EH (cell line): ENCODE data around the gene HIPK3.
"Not testable (repeated sequence)": the region's sequence is repeated elsewhere in the genome, so short reads cannot be mapped to it uniquely, and the experiment has no call there.

Experiments used
- DNase-seq: peaks from one replicate; pipeline ENCODE4 v3.0.0-alpha.2; 2015; ENCODE audit warnings: low read depth

Gene HIPK3

GRCh38 chr11:33258631-33259205 is 1.5 kb downstream of the HIPK3 start:
- DNase-seq, result peak; percentile 51

GRCh38 chr11:33259869-33260268 is 2.7 kb downstream of the HIPK3 start:
- no peak for DNase-seq

GRCh38 chr11:33261350-33261749 is 4.2 kb downstream of the HIPK3 start:
- DNase-seq, result not testable (repeated sequence)

- peak; percentile 60 for DNase-seq
Observed at GRCh38 chr11:33262011-33262645, 4.9 kb downstream of the HIPK3 start.

GRCh38 chr11:33263549-33263948 is 6.4 kb downstream of the HIPK3 start:
- no peak for DNase-seq

- no peak for DNase-seq
Observed at GRCh38 chr11:33264926-33265325, 7.7 kb downstream of the HIPK3 start.

- peak; percentile 62 for DNase-seq
Observed at GRCh38 chr11:33266393-33267215, 9.4 kb downstream of the HIPK3 start.

GRCh38 chr11:33268945-33269540 is 11.9 kb downstream of the HIPK3 start:
- peak; percentile 47 for DNase-seq

- DNase-seq, result no peak
Observed at GRCh38 chr11:33269822-33270221, 12.6 kb downstream of the HIPK3 start.

- no peak for DNase-seq
Observed at GRCh38 chr11:33271059-33271458, 13.9 kb downstream of the HIPK3 start.

- DNase-seq, result no peak
Observed at GRCh38 chr11:33272338-33273107, 15.3 kb downstream of the HIPK3 start.

- DNase-seq, result no peak
Observed at GRCh38 chr11:33273656-33274055, 16.5 kb downstream of the HIPK3 start.

GRCh38 chr11:33280411-33280810 is 23.2 kb downstream of the HIPK3 start:
- DNase-seq, result no peak

GRCh38 chr11:33281758-33282157 is 24.6 kb downstream of the HIPK3 start:
- DNase-seq, result no peak

- DNase-seq, result no peak
Observed at GRCh38 chr11:33284818-33285217, 27.6 kb downstream of the HIPK3 start.

- no peak for DNase-seq
Observed at GRCh38 chr11:33290319-33290718, 33.1 kb downstream of the HIPK3 start.

GRCh38 chr11:33291004-33291777 is 34.0 kb downstream of the HIPK3 start:
- peak; percentile 31 for DNase-seq

GRCh38 chr11:33292311-33292710 is 35.1 kb downstream of the HIPK3 start:
- DNase-seq, result no peak

- DNase-seq, result no peak
Observed at GRCh38 chr11:33294224-33294623, 37.0 kb downstream of the HIPK3 start.

- no peak for DNase-seq
Observed at GRCh38 chr11:33294797-33295196, 37.6 kb downstream of the HIPK3 start.

- DNase-seq, result no peak
Observed at GRCh38 chr11:33296695-33297094, 39.5 kb downstream of the HIPK3 start.
